Psoas muscle (tissue), 8 donors: ENCODE data around the gene SLC66A2. TPM values are rescaled to one million over a fixed set of nuclear protein-coding genes. Genes with fewer than 3 reads are reported as not detected.

ENCODE experiments used
- ATAC-seq, 4 donors: fragments of 200-7000 bp; cut with Tn5 transposase; one replicate each; pipeline ENCODE4 v1.9.1; 2020; ENCODE audit warnings: moderate library complexity in 3 of 4, mild to moderate bottlenecking in 2 of 4
- DNase-seq, 2 donors: peaks; one replicate each; pipeline ENCODE4 v3.0.0-alpha.2; 2020
- H3K27ac ChIP-seq: fragments of 200-600 bp; one replicate; pipeline ENCODE4 v1.8.0; 2022
- H3K27me3 ChIP-seq, 3 donors: fragments of 200-600 bp in 1 of 3; one replicate each; pipeline versions ENCODE4 v1.6.1 to v1.8.0; 2013 to 2022; ENCODE audit warnings: low read length in 2 of 3, mild to moderate bottlenecking in 2 of 3, moderate library complexity in 1 of 3; ENCODE audit not compliant: insufficient read depth in 3 of 3
- H3K36me3 ChIP-seq, 2 donors: fragments of 200-600 bp in 1 of 2; one replicate each; pipeline versions ENCODE4 v1.6.1 to v1.8.0; 2013 to 2022; ENCODE audit warnings: low read depth in 1 of 2, mild to moderate bottlenecking in 1 of 2, moderate library complexity in 1 of 2; ENCODE audit not compliant: insufficient read depth in 1 of 2
- H3K4me1 ChIP-seq: fragments of 200-600 bp; one replicate; pipeline ENCODE4 v1.8.0; 2022
- H3K4me3 ChIP-seq: fragments of 200-600 bp; one replicate; pipeline ENCODE4 v1.8.0; 2022; ENCODE audit warnings: mild to moderate bottlenecking
- H3K9me3 ChIP-seq: fragments of 200-600 bp; one replicate; pipeline ENCODE4 v1.8.0; 2022
- CTCF ChIP-seq: fragments of 200-600 bp; IDR thresholded peaks from one replicate; pipeline ENCODE4 v1.8.0; 2022; ENCODE audit warnings: antibody characterized with exemption
- WGBS, 3 donors: extraction: QIAGEN DNeasy Blood & Tissue Kit; methylation state at CpG; one replicate each; pipeline versions ENCODE4 v1.1.6 to v1.1.7; 2013; 5-methylcytosine and 5-hydroxymethylcytosine counted together
- intact Hi-C, 2 donors: fragments of 100-400 bp; cut with DNase I; formaldehyde crosslinking; loops; one replicate each; pipeline versions ENCODE4 v1.11.0 to v1.14.2; 2022
- polyA plus RNA-seq, 3 donors: library from polyadenylated mRNA; stranded (reverse); fragments of 200-250 nt; gene quantifications; one replicate each; pipeline ENCODE4 v1.2.3, GENCODE V29; 2013
- total RNA-seq, 4 donors: library from RNA; stranded (reverse); fragmentation: NEBNext Ultra II Directional in 2 of 4; extraction: Animal tissue kit (Norgen Biotek cat#: 25700) in 2 of 4; gene quantifications; one replicate each; pipeline versions ENCODE4 v1.2.1 to v1.2.4, GENCODE V29; 2021 to 2023
- donor health status: healthy with polysubstance abuse.
- donor health status: DM: no; HTN: no; CAD: no; lungs with moderate emphysema.
- donor health status: Bipolar disorder and iron deficiency.
- donor health status: healthy.
- donor health status: DM: yes; HTN: yes; CAD: no.
- donor health status: DM: no; HTN: no; CAD: no.
- donor health status: DM: no; HTN: no; CAD: no.
- donor health status: DM: yes; HTN: yes; CAD: no.

Gene SLC66A2
- total and polyA plus RNA-seq, 7 donors: 36.4 to 160 (median 67.7) TPM

GRCh38 chr18:79902075-79902474, 49.4 kb downstream of the SLC66A2 start:
- H3K27ac ChIP-seq: no peak overlapping the region
- no peak for DNase-seq
- no peaks in the 10 kb centered on the region for H3K27me3 ChIP-seq
- intact Hi-C loops: no loop called here
- H3K9me3 ChIP-seq: peaks cover 3% of the 10 kb centered on the region
- TF ChIP-seq CTCF: no peak
- H3K4me3 ChIP-seq: no peak overlapping the region
- 88 to 91% (median 89%) methylated on average over 8 of the region's 8 CpGs for WGBS, 3 donors
- no peak for ATAC-seq
- peaks cover 0 to 23% of the 10 kb centered on the region in 2 donors for H3K36me3 ChIP-seq
- H3K4me1 ChIP-seq: no peaks in the 10 kb centered on the region

- Histone ChIP-seq H3K4me1 (no peaks in the 10 kb centered on the region), H3K4me3 (no peak overlapping the region), H3K27ac (no peak overlapping the region), H3K27me3 (no peaks in the 10 kb centered on the region), H3K36me3 (peaks cover 0 to 20% of the 10 kb centered on the region in 2 donors), H3K9me3 (peaks cover 7% of the 10 kb centered on the region)
- TF ChIP-seq CTCF: no peak
- whole genome bisulfite sequencing, 3 donors: 94 to 97% (median 96%) methylated on average over 13 of the region's 13 CpGs
- intact Hi-C loops: no loop called here
- ATAC-seq: no peak
- DNase-seq: no peak
Measured at GRCh38 chr18:79901665-79902064, 49.8 kb downstream of the SLC66A2 start.

GRCh38 chr18:79900610-79901570, 50.6 kb downstream of the SLC66A2 start:
- ATAC-seq: peak in 2 of 4 donors; percentile 9 to 15

GRCh38 chr18:79899609-79900445, 51.6 kb downstream of the SLC66A2 start:
- WGBS, 3 donors: 59 to 76% (median 71%) methylated on average over 40 to 53 of the region's 53 CpGs
- H3K27ac ChIP-seq: no peak overlapping the region
- intact Hi-C loops: no loop called here
- ATAC-seq: peak; percentile 16 to 26 (median 22)
- H3K27me3 ChIP-seq: no peaks in the 10 kb centered on the region
- H3K4me1 ChIP-seq: no peaks in the 10 kb centered on the region
- peaks cover 26% of the 10 kb centered on the region for H3K9me3 ChIP-seq
- peak in 1 of 2 donors; percentile 49 for DNase-seq
- H3K4me3 ChIP-seq: no peak overlapping the region
- TF ChIP-seq CTCF: no peak
- H3K36me3 ChIP-seq: peaks cover 0 to 17% of the 10 kb centered on the region in 2 donors

More at GRCh38 chr18:79900610-79901570, 50.6 kb downstream of the SLC66A2 start:
- Histone ChIP-seq H3K9me3 (peaks cover 15% of the 10 kb centered on the region), H3K4me1 (no peaks in the 10 kb centered on the region), H3K27ac (no peak overlapping the region), H3K4me3 (no peak overlapping the region), H3K36me3 (peaks cover 0 to 17% of the 10 kb centered on the region in 2 donors), H3K27me3 (no peaks in the 10 kb centered on the region)
- WGBS, 3 donors: 90 to 95% (median 93%) methylated on average over 27 to 28 of the region's 28 CpGs
- intact Hi-C loops: no loop called here
- DNase-seq: peak in 1 of 2 donors; percentile 50
- TF ChIP-seq CTCF: no peak
